HG03342 (cell line): ENCODE data around the gene KIAA0040.

ENCODE experiments used
- ATAC-seq: cut with Tn5 transposase; IDR thresholded peaks from one replicate; pipeline ENCODE4 v1.9.1; 2021; ENCODE audit warnings: mild to moderate bottlenecking, moderate library complexity; ENCODE audit not compliant: unreplicated experiment

Gene KIAA0040

GRCh38 chr1:175145899-175146528, 46.6 kb downstream of the KIAA0040 start:
- no peak for ATAC-seq

GRCh38 chr1:175138579-175138978, 54.0 kb downstream of the KIAA0040 start:
- ATAC-seq: no peak

GRCh38 chr1:175137369-175137768, 55.2 kb downstream of the KIAA0040 start:
- ATAC-seq: no peak

GRCh38 chr1:175136246-175136645, 56.3 kb downstream of the KIAA0040 start:
- no peak for ATAC-seq

- ATAC-seq: no peak
These were observed 58.1 kb downstream of the KIAA0040 start for GRCh38 chr1:175134500-175134899.

GRCh38 chr1:175133673-175134435, 58.7 kb downstream of the KIAA0040 start:
- peak; percentile 40 for ATAC-seq

GRCh38 chr1:175132436-175132835, 60.1 kb downstream of the KIAA0040 start:
- ATAC-seq: no peak

- no peak for ATAC-seq
These were observed 61.5 kb downstream of the KIAA0040 start for GRCh38 chr1:175131095-175131494.

- no peak for ATAC-seq
These were observed 61.9 kb downstream of the KIAA0040 start for GRCh38 chr1:175130649-175131045.

- no peak for ATAC-seq
These were observed 62.5 kb downstream of the KIAA0040 start for GRCh38 chr1:175129997-175130648.

- no peak for ATAC-seq
These were observed 63.0 kb downstream of the KIAA0040 start for GRCh38 chr1:175129644-175129996.

GRCh38 chr1:175129182-175129581, 63.4 kb downstream of the KIAA0040 start:
- no peak for ATAC-seq

- ATAC-seq: no peak
These were observed 64.1 kb downstream of the KIAA0040 start for GRCh38 chr1:175128523-175128922.

GRCh38 chr1:175127565-175127964, 65.0 kb downstream of the KIAA0040 start:
- ATAC-seq: no peak

- no peak for ATAC-seq
These were observed 66.2 kb downstream of the KIAA0040 start for GRCh38 chr1:175126347-175126746.

- ATAC-seq: no peak
These were observed 67.7 kb downstream of the KIAA0040 start for GRCh38 chr1:175124861-175125260.

- no peak for ATAC-seq
These were observed 72.1 kb downstream of the KIAA0040 start for GRCh38 chr1:175120511-175120910.

GRCh38 chr1:175118375-175119367, 73.9 kb downstream of the KIAA0040 start:
- ATAC-seq: no peak

GRCh38 chr1:175116903-175117302, 75.7 kb downstream of the KIAA0040 start:
- ATAC-seq: no peak

- ATAC-seq: no peak
These were observed 76.3 kb downstream of the KIAA0040 start for GRCh38 chr1:175116210-175116798.
